HCT116 (cell line): ENCODE measurements around the gene PLCB4. TPM values are rescaled to one million over a fixed set of nuclear protein-coding genes. Genes with fewer than 3 reads are reported as not detected.

Experiments
- ATAC-seq: fragments of 200-7000 bp; cut with Tn5 transposase; 2 replicates; pipeline ENCODE4 v1.9.1; 2020; ENCODE audit warnings: mild to moderate bottlenecking, moderate library complexity
- BruUV-seq: library from RNA; stranded (reverse); fragments of 400-500 nt; replicated peaks from 2 replicates; lab custom pipeline; 2021; lab: Mats Ljungman, UMichigan
- CTCF ChIA-PET: fragments of 300-600 bp; sonication (Branson Sonifier 250); formaldehyde crosslinking; loops from one replicate; lab custom pipeline; 2021; ENCODE audit warnings: antibody characterized with exemption; lab: Charles Lee
- POLR2A ChIA-PET: fragments of 300-600, 350-600 bp; sonication (Branson Sonifier 250); formaldehyde crosslinking; loops from one replicate; lab custom pipeline; 2021; ENCODE audit warnings: antibody characterized with exemption; lab: Charles Lee
- RAD21 ChIA-PET, 2 experiments: fragments of 300-600 bp; sonication (Branson Sonifier 250); formaldehyde crosslinking; loops; one replicate each; lab custom pipeline; 2023; ENCODE audit warnings: low total read pairs in 2 of 2; ENCODE audit not compliant: uncharacterized antibody in 2 of 2, unreplicated experiment in 2 of 2, low non-redundant PET in 1 of 2; lab: Charles Lee
- DNase-seq: peaks from one replicate; pipeline ENCODE4 v3.0.0-alpha.2; 2010; ENCODE audit warnings: low read depth, low spot score
- H2AFZ ChIP-seq: fragments of 200-600 bp; shearing (Covaris generic), sonication (generic); 2 replicates; pipeline ENCODE4 v1.6.1; 2017; ENCODE audit warnings: low read depth, mixed run types, mixed read lengths, antibody characterized with exemption, low read length; ENCODE audit not compliant: poor library complexity, severe bottlenecking
- H3K27ac ChIP-seq: 2 replicates; pipeline ENCODE4 v1.5.1; 2012; ENCODE audit warnings: low read depth, low read length
- H3K27me3 ChIP-seq: fragments of 200-600 bp; sonication (generic); 2 replicates; pipeline ENCODE4 v1.6.1; 2016; ENCODE audit warnings: mixed run types, low read length, mixed read lengths; ENCODE audit not compliant: insufficient read depth
- H3K36me3 ChIP-seq, 2 experiments: fragments of 200-500 bp in 1 of 2; fragments of 200-600 bp in 1 of 2; sonication (Bioruptor generic) in 1 of 2; sonication (generic) in 1 of 2; 2 replicates each; pipeline versions ENCODE4 v1.5.1 to v1.6.1; 2014 to 2016; ENCODE audit warnings: low read length in 2 of 2, inconsistent platforms in 1 of 2, mixed read lengths in 1 of 2, mixed run types in 1 of 2; ENCODE audit not compliant: insufficient read depth in 2 of 2, control insufficient read depth in 1 of 2
- H3K4me1 ChIP-seq, 2 experiments: fragments of 200-600 bp in 1 of 2; sonication (generic) in 1 of 2; 2 replicates each; pipeline versions ENCODE4 v1.5.1 to v1.6.1; 2012 to 2017; ENCODE audit warnings: low read length in 2 of 2, inconsistent platforms in 1 of 2, mild to moderate bottlenecking in 1 of 2, mixed read lengths in 1 of 2, mixed run types in 1 of 2, moderate library complexity in 1 of 2; ENCODE audit not compliant: insufficient read depth in 2 of 2, control insufficient read depth in 1 of 2
- H3K4me2 ChIP-seq: fragments of 200-600 bp; sonication (generic); 2 replicates; pipeline ENCODE4 v1.6.1; 2017; ENCODE audit warnings: mixed run types, low read length, mixed read lengths
- H3K4me3 ChIP-seq, 2 experiments: fragments of 200-600 bp in 1 of 2; sonication (generic) in 1 of 2; replicated peaks in 1 of 2; 2 replicates each; pipeline ENCODE4 v1.5.1; 2011 to 2016; ENCODE audit warnings: low read length in 2 of 2, control low read depth in 1 of 2, low read depth in 1 of 2, mild to moderate bottlenecking in 1 of 2, mixed read lengths in 1 of 2, mixed run types in 1 of 2
- H3K79me2 ChIP-seq: fragments of 200-600 bp; sonication (generic); 2 replicates; pipeline ENCODE4 v1.6.1; 2017; ENCODE audit warnings: mild to moderate bottlenecking, mixed run types, low read length, moderate library complexity, mixed read lengths; ENCODE audit not compliant: insufficient read depth
- H3K9ac ChIP-seq: fragments of 200-600 bp; sonication (generic); 2 replicates; pipeline ENCODE4 v1.6.1; 2016; ENCODE audit warnings: low read length, mixed read lengths
- H3K9me2 ChIP-seq: fragments of 200-600 bp; sonication (generic), shearing (Covaris generic); 2 replicates; pipeline ENCODE4 v1.6.1; 2017; ENCODE audit warnings: mixed run types, mild to moderate bottlenecking, moderate library complexity; ENCODE audit not compliant: insufficient read depth
- H3K9me3 ChIP-seq, 2 experiments: fragments of 200-500 bp in 1 of 2; fragments of 200-600 bp in 1 of 2; sonication (Bioruptor generic) in 1 of 2; sonication (generic) in 1 of 2; 2 replicates each; pipeline ENCODE4 v1.6.1; 2014 to 2017; ENCODE audit warnings: low read length in 2 of 2, mixed read lengths in 2 of 2, inconsistent platforms in 1 of 2, low read depth in 1 of 2, mild to moderate bottlenecking in 1 of 2, mixed run types in 1 of 2, moderate library complexity in 1 of 2; ENCODE audit not compliant: control insufficient read depth in 1 of 2, insufficient read depth in 1 of 2
- H4K20me1 ChIP-seq: fragments of 200-600 bp; sonication (generic), shearing (Covaris generic); 2 replicates; pipeline ENCODE4 v1.6.1; 2017; ENCODE audit warnings: mixed run types, mild to moderate bottlenecking, moderate library complexity; ENCODE audit not compliant: insufficient read depth
- ATF3 ChIP-seq: IDR thresholded peaks from 2 replicates; pipeline ENCODE4 v1.6.1; 2012
- CEBPB ChIP-seq: IDR thresholded peaks from 2 replicates; pipeline ENCODE4 v1.6.1; 2012; ENCODE audit warnings: low read depth
- EGR1 ChIP-seq: IDR thresholded peaks from 2 replicates; pipeline ENCODE4 v1.6.1; 2012; ENCODE audit warnings: low read depth
- EZH2 ChIP-seq: fragments of 200-600 bp; sonication (generic); IDR thresholded peaks from 2 replicates; pipeline ENCODE4 v1.6.1; 2017; ENCODE audit warnings: antibody characterized with exemption, mixed run types
- EZH2phosphoT487 ChIP-seq: fragments of 200-600 bp; IDR thresholded peaks from 2 replicates; pipeline ENCODE4 v1.6.1; 2018; ENCODE audit warnings: antibody characterized with exemption, borderline replicate concordance
- FOSL1 ChIP-seq: IDR thresholded peaks from 2 replicates; pipeline ENCODE4 v1.6.1; 2012; ENCODE audit warnings: low read depth
- MAX ChIP-seq: IDR thresholded peaks from 2 replicates; pipeline ENCODE4 v1.6.1; 2012
- POLR2AphosphoS5 ChIP-seq: IDR thresholded peaks from 2 replicates; pipeline ENCODE4 v1.6.1; 2011; ENCODE audit warnings: mild to moderate bottlenecking, low read depth, low read length, moderate library complexity
- RAD21 ChIP-seq: IDR thresholded peaks from 2 replicates; pipeline ENCODE4 v1.6.1; 2012; ENCODE audit warnings: low read depth, mild to moderate bottlenecking
- REST ChIP-seq: IDR thresholded peaks from 2 replicates; pipeline ENCODE4 v1.6.1; 2012; ENCODE audit warnings: low read depth
- SIN3A ChIP-seq: IDR thresholded peaks from 2 replicates; pipeline ENCODE4 v1.6.1; 2012; ENCODE audit warnings: low read depth
- SP1 ChIP-seq: IDR thresholded peaks from 2 replicates; pipeline ENCODE4 v1.6.1; 2012; ENCODE audit warnings: low read depth
- SRF ChIP-seq: IDR thresholded peaks from 2 replicates; pipeline ENCODE4 v1.6.1; 2012; ENCODE audit warnings: low read depth
- ZFX ChIP-seq: fragments of 450-650 bp; IDR thresholded peaks from 2 replicates; pipeline ENCODE4 v1.6.1; 2017
- ZNF274 ChIP-seq: fragments of 200-500 bp; sonication (Bioruptor generic); IDR thresholded peaks from 2 replicates; pipeline ENCODE4 v1.6.1; 2014; ENCODE audit warnings: mild to moderate bottlenecking, low read depth, low read length, inconsistent platforms
- intact Hi-C: fragments of 100-400 bp; cut with micrococcal nuclease; formaldehyde crosslinking; loops from 2 replicates; pipeline ENCODE4 v1.10.0; 2022
- total RNA-seq: library from RNA; stranded (reverse); gene quantifications from one replicate; pipeline ENCODE4 v1.2.1, GENCODE V29; 2021; ENCODE audit not compliant: unreplicated experiment
- TF ChIP-seq, protein P1 (sequence below): IDR thresholded peaks from 2 replicates; pipeline ENCODE4 v1.6.1; 2011; ENCODE audit warnings: mild to moderate bottlenecking, low read length, moderate library complexity; ENCODE audit not compliant: insufficient replicate concordance; ENCODE audit errors: extremely low read depth

Gene PLCB4
- total RNA-seq, 1 experiment from 2014 or later = 2.5 TPM

- no peak overlapping the region for H2AFZ ChIP-seq
- intact Hi-C loops = no loop called here
- H3K79me2 ChIP-seq = no peaks in the 10 kb centered on the region
- no peaks in the 10 kb centered on the region for H3K9me2 ChIP-seq
- no peak overlapping the region for H3K9ac ChIP-seq
- H3K4me3 ChIP-seq = no peak overlapping the region
- ChIA-PET CTCF (no interaction called here), POLR2A (no interaction called here), RAD21 (no interaction called here)
- H3K9me3 ChIP-seq = no peaks in the 10 kb centered on the region
- no peak overlapping the region for H3K4me2 ChIP-seq
- peaks cover 3 to 6% of the 10 kb centered on the region in 2 experiments for H3K4me1 ChIP-seq
- TF ChIP-seq EZH2 = no peak
- no peak for TF ChIP-seq EZH2phosphoT487
- no peak for TF ChIP-seq ATF3
- TF ChIP-seq ZNF274 = no peak
- no peak for TF ChIP-seq SP1
- TF ChIP-seq SIN3A = no peak
- TF ChIP-seq SRF = no peak
- TF ChIP-seq REST = no peak
- no peak for TF ChIP-seq CEBPB
- TF ChIP-seq FOSL1 = no peak
- TF ChIP-seq ZFX = no peak
- TF ChIP-seq EGR1 = no peak
- TF ChIP-seq POLR2AphosphoS5 = no peak
- no peak for TF ChIP-seq RAD21
- TF ChIP-seq MAX = no peak
- TF ChIP-seq, protein P1, sequence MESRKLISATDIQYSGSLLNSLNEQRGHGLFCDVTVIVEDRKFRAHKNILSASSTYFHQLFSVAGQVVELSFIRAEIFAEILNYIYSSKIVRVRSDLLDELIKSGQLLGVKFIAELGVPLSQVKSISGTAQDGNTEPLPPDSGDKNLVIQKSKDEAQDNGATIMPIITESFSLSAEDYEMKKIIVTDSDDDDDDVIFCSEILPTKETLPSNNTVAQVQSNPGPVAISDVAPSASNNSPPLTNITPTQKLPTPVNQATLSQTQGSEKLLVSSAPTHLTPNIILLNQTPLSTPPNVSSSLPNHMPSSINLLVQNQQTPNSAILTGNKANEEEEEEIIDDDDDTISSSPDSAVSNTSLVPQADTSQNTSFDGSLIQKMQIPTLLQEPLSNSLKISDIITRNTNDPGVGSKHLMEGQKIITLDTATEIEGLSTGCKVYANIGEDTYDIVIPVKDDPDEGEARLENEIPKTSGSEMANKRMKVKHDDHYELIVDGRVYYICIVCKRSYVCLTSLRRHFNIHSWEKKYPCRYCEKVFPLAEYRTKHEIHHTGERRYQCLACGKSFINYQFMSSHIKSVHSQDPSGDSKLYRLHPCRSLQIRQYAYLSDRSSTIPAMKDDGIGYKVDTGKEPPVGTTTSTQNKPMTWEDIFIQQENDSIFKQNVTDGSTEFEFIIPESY = no peak
- no peak for DNase-seq
- ATAC-seq = no peak
- no peaks in the 10 kb centered on the region for H3K36me3 ChIP-seq
- BruUV-seq = no TSS peak
- H3K27ac ChIP-seq = no peak overlapping the region
- H4K20me1 ChIP-seq = no peaks in the 10 kb centered on the region
- H3K27me3 ChIP-seq = no peaks in the 10 kb centered on the region
Measured at GRCh38 chr20:9246731-9247130, 177.8 kb downstream of the PLCB4 start.
